AML-193 (cell line): ENCODE measurements around the gene PARP15.
"Not testable (repeated sequence)": the region's sequence is repeated elsewhere in the genome, so short reads cannot be mapped to it uniquely, and the experiment has no call there.

ENCODE experiments used
- DNase-seq, 2 experiments: peaks; one replicate each; lab custom pipeline; 2025; lab: John Stamatoyannopoulos, UW

Gene PARP15

GRCh38 chr3:122577409-122578031 is at the start of gene PARP15:
Gene PARP15 (plus strand): TSS chr3:122577650. CDS start chr3:122577668, 18 bp downstream.
- peak in 1 of 2 experiments; percentile 62 for DNase-seq

GRCh38 chr3:122530164-122530563 is 47.3 kb upstream of the PARP15 start:
- no peak for DNase-seq

- DNase-seq: no peak
Measured at GRCh38 chr3:122533480-122533879, 44.0 kb upstream of the PARP15 start.

- peak; percentile 97 to 98 for DNase-seq
Measured at GRCh38 chr3:122533931-122534334, 43.5 kb upstream of the PARP15 start.

GRCh38 chr3:122535964-122536631 is 41.4 kb upstream of the PARP15 start:
- DNase-seq: no peak

GRCh38 chr3:122536632-122537001 is 40.8 kb upstream of the PARP15 start:
- DNase-seq: no peak

- DNase-seq: peak; percentile 47 to 59
Measured at GRCh38 chr3:122538956-122539490, 38.4 kb upstream of the PARP15 start.

- no peak for DNase-seq
Measured at GRCh38 chr3:122546151-122546550, 31.3 kb upstream of the PARP15 start.

GRCh38 chr3:122548076-122548475 is 29.4 kb upstream of the PARP15 start:
- no peak for DNase-seq

GRCh38 chr3:122548619-122549018 is 28.8 kb upstream of the PARP15 start:
- no peak for DNase-seq

GRCh38 chr3:122553171-122553570 is 24.3 kb upstream of the PARP15 start:
- DNase-seq: no peak

- no peak for DNase-seq
Measured at GRCh38 chr3:122555275-122556071, 22.0 kb upstream of the PARP15 start.

- DNase-seq: no peak
Measured at GRCh38 chr3:122557356-122557755, 20.1 kb upstream of the PARP15 start.

- no peak for DNase-seq
Measured at GRCh38 chr3:122558605-122559004, 18.8 kb upstream of the PARP15 start.

GRCh38 chr3:122559906-122560305 is 17.5 kb upstream of the PARP15 start:
- no peak for DNase-seq

GRCh38 chr3:122560680-122561079 is 16.8 kb upstream of the PARP15 start:
- DNase-seq: peak; percentile 78 to 91

GRCh38 chr3:122562923-122563716 is 14.3 kb upstream of the PARP15 start:
- no peak for DNase-seq

- DNase-seq: peak in 1 of 2 experiments; percentile 39
Measured at GRCh38 chr3:122563717-122564025, 13.8 kb upstream of the PARP15 start.

GRCh38 chr3:122564155-122564912 is 13.1 kb upstream of the PARP15 start, which contains the start of the genes DTX3L and PARP9:
Gene DTX3L (plus strand): TSS chr3:122564338. CDS start chr3:122564427, 89 bp downstream.
Gene PARP9 (minus strand): TSS chr3:122564300. CDS start chr3:122559620, 4,680 bp downstream.
- peak; percentile 77 to 87 for DNase-seq

- DNase-seq: not testable (repeated sequence)
Measured at GRCh38 chr3:122568131-122568530, 9.3 kb upstream of the PARP15 start.

- DNase-seq: no peak
Measured at GRCh38 chr3:122568755-122569154, 8.7 kb upstream of the PARP15 start.
